A673 (cell line): Measurements from ENCODE around the gene SCAI.

ENCODE experiments used
- EZH2 ChIP-seq: fragments of 200-600 bp; sonication (generic); IDR thresholded peaks from 2 replicates; pipeline ENCODE4 v1.6.1; 2017; ENCODE audit warnings: borderline replicate concordance, low read depth, mild to moderate bottlenecking, mixed read lengths, antibody characterized with exemption, low read length; ENCODE audit not compliant: poor library complexity, severe bottlenecking
- TF ChIP-seq, protein P1 (sequence below): fragments of 300-800, 200-600 bp; sonication (generic); conservative IDR thresholded peaks from 2 replicates; pipeline ENCODE4 v1.5.1; 2017; ENCODE audit warnings: low read depth, mild to moderate bottlenecking, antibody characterized with exemption, low read length, moderate library complexity, mixed read lengths

DNA sequence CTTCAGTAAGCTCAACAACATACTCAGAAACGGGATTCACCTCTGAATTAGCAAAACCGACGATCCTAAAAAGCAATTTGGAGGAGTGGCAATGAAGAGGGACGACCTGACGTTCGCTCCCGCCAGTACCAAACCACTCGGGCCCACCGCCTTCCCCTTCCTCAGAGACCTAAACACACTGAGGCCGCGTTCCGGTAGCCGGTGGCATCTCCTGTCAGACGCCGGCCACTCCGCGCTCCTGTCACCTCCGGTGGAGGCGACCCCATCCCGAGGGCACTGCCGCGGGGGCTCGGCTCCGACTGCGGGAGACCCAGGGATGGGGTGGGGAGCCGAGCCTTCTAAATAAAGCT is 45.7 kb upstream of the SCAI start:
- TF ChIP-seq, protein P1, sequence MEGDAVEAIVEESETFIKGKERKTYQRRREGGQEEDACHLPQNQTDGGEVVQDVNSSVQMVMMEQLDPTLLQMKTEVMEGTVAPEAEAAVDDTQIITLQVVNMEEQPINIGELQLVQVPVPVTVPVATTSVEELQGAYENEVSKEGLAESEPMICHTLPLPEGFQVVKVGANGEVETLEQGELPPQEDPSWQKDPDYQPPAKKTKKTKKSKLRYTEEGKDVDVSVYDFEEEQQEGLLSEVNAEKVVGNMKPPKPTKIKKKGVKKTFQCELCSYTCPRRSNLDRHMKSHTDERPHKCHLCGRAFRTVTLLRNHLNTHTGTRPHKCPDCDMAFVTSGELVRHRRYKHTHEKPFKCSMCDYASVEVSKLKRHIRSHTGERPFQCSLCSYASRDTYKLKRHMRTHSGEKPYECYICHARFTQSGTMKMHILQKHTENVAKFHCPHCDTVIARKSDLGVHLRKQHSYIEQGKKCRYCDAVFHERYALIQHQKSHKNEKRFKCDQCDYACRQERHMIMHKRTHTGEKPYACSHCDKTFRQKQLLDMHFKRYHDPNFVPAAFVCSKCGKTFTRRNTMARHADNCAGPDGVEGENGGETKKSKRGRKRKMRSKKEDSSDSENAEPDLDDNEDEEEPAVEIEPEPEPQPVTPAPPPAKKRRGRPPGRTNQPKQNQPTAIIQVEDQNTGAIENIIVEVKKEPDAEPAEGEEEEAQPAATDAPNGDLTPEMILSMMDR = no peak
- no peak for TF ChIP-seq EZH2
